Measurements from ENCODE around the gene ZNF398. TPM values are rescaled to one million over a fixed set of nuclear protein-coding genes. Genes with fewer than 3 reads are reported as not detected.

ZNF398 gene
- total RNA-seq, 1 donor from 2014 or later: 10.8 TPM

GRCh38 chr7:149150981-149151380 is 3.7 kb downstream of the ZNF398 start:
- no peak for DNase-seq

GRCh38 chr7:149153346-149153745 is 6.1 kb downstream of the ZNF398 start:
- DNase-seq: no peak

GRCh38 chr7:149154056-149154455 is 6.8 kb downstream of the ZNF398 start:
- no peak for DNase-seq

GRCh38 chr7:149156898-149157297 is 9.6 kb downstream of the ZNF398 start:
- no peak for DNase-seq

- no peak for DNase-seq
Measured at GRCh38 chr7:149161241-149161848, 14.1 kb downstream of the ZNF398 start.

GRCh38 chr7:149166142-149166541 is 18.9 kb downstream of the ZNF398 start:
- DNase-seq: no peak

GRCh38 chr7:149166630-149167352 is 19.5 kb downstream of the ZNF398 start:
- no peak for DNase-seq

GRCh38 chr7:149171892-149172533 is 24.8 kb downstream of the ZNF398 start:
- no peak for DNase-seq

- DNase-seq: no peak
Measured at GRCh38 chr7:149172534-149172920, 25.3 kb downstream of the ZNF398 start.

GRCh38 chr7:149175150-149175549 is 27.9 kb downstream of the ZNF398 start:
- DNase-seq: no peak

- DNase-seq: no peak
Measured at GRCh38 chr7:149179241-149179640, 32.0 kb downstream of the ZNF398 start.

- DNase-seq: peak; percentile 3
Measured at GRCh38 chr7:149180722-149181449, 33.6 kb downstream of the ZNF398 start.

- no peak for DNase-seq
Measured at GRCh38 chr7:149181450-149181790, 34.2 kb downstream of the ZNF398 start.

GRCh38 chr7:149184274-149184673 is 37.0 kb downstream of the ZNF398 start:
- DNase-seq: no peak

- no peak for DNase-seq
Measured at GRCh38 chr7:149188213-149188612, 41.0 kb downstream of the ZNF398 start.

GRCh38 chr7:149188637-149189259 is 41.5 kb downstream of the ZNF398 start:
- DNase-seq: no peak

GRCh38 chr7:149191851-149192250 is 44.6 kb downstream of the ZNF398 start:
- DNase-seq: no peak

GRCh38 chr7:149194799-149195179 is 47.5 kb downstream of the ZNF398 start:
- DNase-seq: no peak

- DNase-seq: peak; percentile 59
Measured at GRCh38 chr7:149195180-149196150, 48.2 kb downstream of the ZNF398 start, which contains the start of gene ZNF282. Gene ZNF282 (plus strand): TSS chr7:149195546. CDS start chr7:149195590, 44 bp downstream.

- DNase-seq: no peak
Measured at GRCh38 chr7:149196151-149196704, 49.0 kb downstream of the ZNF398 start.

- no peak for DNase-seq
Measured at GRCh38 chr7:149196705-149197171, 49.5 kb downstream of the ZNF398 start.

Measured in skin of body (tissue), 2 donors.